HUES6 (cell line): Measurements from ENCODE around the gene CHML.

Experiments
- H3K27ac ChIP-seq: 2 replicates; pipeline ENCODE4 v1.7.0; 2013; ENCODE audit warnings: low read depth, mild to moderate bottlenecking, low read length, inconsistent platforms
- H3K27me3 ChIP-seq: 2 replicates; pipeline ENCODE4 v1.6.1; 2013; ENCODE audit warnings: low read length; ENCODE audit not compliant: control insufficient read depth, insufficient read depth
- H3K36me3 ChIP-seq: 2 replicates; pipeline ENCODE4 v1.6.1; 2013; ENCODE audit warnings: low read length; ENCODE audit not compliant: control insufficient read depth, insufficient read depth
- H3K4me1 ChIP-seq: 2 replicates; pipeline ENCODE4 v1.6.1; 2013; ENCODE audit warnings: low read length; ENCODE audit not compliant: control insufficient read depth, insufficient read depth
- H3K4me3 ChIP-seq: 2 replicates; pipeline ENCODE4 v1.5.1; 2013; ENCODE audit warnings: low read depth, low read length
- H3K9ac ChIP-seq: one replicate; pipeline ENCODE4 v1.6.1; 2013; ENCODE audit warnings: mild to moderate bottlenecking, low read length
- H3K9me3 ChIP-seq: 2 replicates; pipeline ENCODE4 v1.6.1; 2013; ENCODE audit warnings: low read depth, low read length; ENCODE audit not compliant: control insufficient read depth, insufficient read depth

The CHML gene

GRCh38 chr1:241617426-241617825 lies 22.7 kb downstream of the CHML start:
- H3K36me3 ChIP-seq = no peaks in the 10 kb centered on the region
- H3K27me3 ChIP-seq = no peaks in the 10 kb centered on the region
- H3K27ac ChIP-seq = no peak overlapping the region
- H3K4me3 ChIP-seq = no peak overlapping the region
- no peaks in the 10 kb centered on the region for H3K4me1 ChIP-seq
- no peak overlapping the region for H3K9ac ChIP-seq
- no peaks in the 10 kb centered on the region for H3K9me3 ChIP-seq

- Histone ChIP-seq H3K27me3 (no peaks in the 10 kb centered on the region), H3K4me3 (no peak overlapping the region), H3K9ac (no peak overlapping the region), H3K36me3 (no peaks in the 10 kb centered on the region), H3K4me1 (no peaks in the 10 kb centered on the region; the same call in 1 of the 2 replicates), H3K9me3 (no peaks in the 10 kb centered on the region), H3K27ac (no peak overlapping the region)
These were observed 24.9 kb downstream of the CHML start for GRCh38 chr1:241615043-241615974.

- Histone ChIP-seq H3K4me1 (no peaks in the 10 kb centered on the region; the same call in 1 of the 2 replicates), H3K4me3 (no peak overlapping the region), H3K9me3 (no peaks in the 10 kb centered on the region), H3K36me3 (no peaks in the 10 kb centered on the region), H3K9ac (no peak overlapping the region), H3K27ac (no peak overlapping the region), H3K27me3 (no peaks in the 10 kb centered on the region)
These were observed 25.6 kb downstream of the CHML start for GRCh38 chr1:241614572-241614971.

GRCh38 chr1:241614144-241614543 lies 26.0 kb downstream of the CHML start:
- H3K27me3 ChIP-seq = no peaks in the 10 kb centered on the region
- H3K36me3 ChIP-seq = no peaks in the 10 kb centered on the region
- no peaks in the 10 kb centered on the region; the same call in 1 of the 2 replicates for H3K4me1 ChIP-seq
- H3K4me3 ChIP-seq = no peak overlapping the region
- H3K9ac ChIP-seq = no peak overlapping the region
- no peak overlapping the region for H3K27ac ChIP-seq
- no peaks in the 10 kb centered on the region for H3K9me3 ChIP-seq

GRCh38 chr1:241612533-241613477 lies 27.4 kb downstream of the CHML start:
- no peak overlapping the region for H3K4me3 ChIP-seq
- H3K9me3 ChIP-seq = no peaks in the 10 kb centered on the region
- no peaks in the 10 kb centered on the region for H3K27me3 ChIP-seq
- no peak overlapping the region for H3K27ac ChIP-seq
- no peak overlapping the region for H3K9ac ChIP-seq
- no peaks in the 10 kb centered on the region; the same call in 1 of the 2 replicates for H3K4me1 ChIP-seq
- H3K36me3 ChIP-seq = no peaks in the 10 kb centered on the region

- Histone ChIP-seq H3K4me3 (no peak overlapping the region), H3K4me1 (no peaks in the 10 kb centered on the region; the same call in 1 of the 2 replicates), H3K27me3 (no peaks in the 10 kb centered on the region), H3K27ac (no peak overlapping the region), H3K9ac (no peak overlapping the region), H3K36me3 (no peaks in the 10 kb centered on the region), H3K9me3 (no peaks in the 10 kb centered on the region)
These were observed 28.4 kb downstream of the CHML start for GRCh38 chr1:241611736-241612135.

- H3K27me3 ChIP-seq = no peaks in the 10 kb centered on the region
- no peak overlapping the region for H3K9ac ChIP-seq
- H3K4me1 ChIP-seq = no peaks in the 10 kb centered on the region; the same call in 1 of the 2 replicates
- H3K36me3 ChIP-seq = no peaks in the 10 kb centered on the region
- H3K27ac ChIP-seq = no peak overlapping the region
- H3K9me3 ChIP-seq = no peaks in the 10 kb centered on the region
- H3K4me3 ChIP-seq = no peak overlapping the region
These were observed 29.1 kb downstream of the CHML start for GRCh38 chr1:241611063-241611462.

- Histone ChIP-seq H3K9me3 (no peaks in the 10 kb centered on the region), H3K4me3 (no peak overlapping the region), H3K9ac (no peak overlapping the region), H3K36me3 (no peaks in the 10 kb centered on the region), H3K4me1 (no peaks in the 10 kb centered on the region; the same call in 1 of the 2 replicates), H3K27me3 (no peaks in the 10 kb centered on the region), H3K27ac (no peak overlapping the region)
These were observed 29.9 kb downstream of the CHML start for GRCh38 chr1:241610056-241610815.

GRCh38 chr1:241608379-241609033 lies 31.7 kb downstream of the CHML start:
- H3K27me3 ChIP-seq = no peaks in the 10 kb centered on the region
- no peaks in the 10 kb centered on the region for H3K36me3 ChIP-seq
- no peaks in the 10 kb centered on the region; the same call in 1 of the 2 replicates for H3K4me1 ChIP-seq
- no peaks in the 10 kb centered on the region for H3K9me3 ChIP-seq
- no peak overlapping the region for H3K4me3 ChIP-seq
- H3K9ac ChIP-seq = no peak overlapping the region
- H3K27ac ChIP-seq = no peak overlapping the region

GRCh38 chr1:241607497-241607896 lies 32.7 kb downstream of the CHML start:
- H3K4me3 ChIP-seq = no peak overlapping the region
- H3K4me1 ChIP-seq = no peaks in the 10 kb centered on the region; the same call in 1 of the 2 replicates
- no peak overlapping the region for H3K27ac ChIP-seq
- H3K9me3 ChIP-seq = no peaks in the 10 kb centered on the region
- no peak overlapping the region for H3K9ac ChIP-seq
- no peaks in the 10 kb centered on the region for H3K36me3 ChIP-seq
- no peaks in the 10 kb centered on the region for H3K27me3 ChIP-seq
